GM19035 (cell line): ENCODE data around the gene GABBR2.
"Not testable (repeated sequence)": the region's sequence is repeated elsewhere in the genome, so short reads cannot be mapped to it uniquely, and the experiment has no call there.

ENCODE experiments used
- ATAC-seq: cut with Tn5 transposase; IDR thresholded peaks from one replicate; pipeline ENCODE4 v1.9.1; 2021; ENCODE audit not compliant: unreplicated experiment

The GABBR2 gene

DNA sequence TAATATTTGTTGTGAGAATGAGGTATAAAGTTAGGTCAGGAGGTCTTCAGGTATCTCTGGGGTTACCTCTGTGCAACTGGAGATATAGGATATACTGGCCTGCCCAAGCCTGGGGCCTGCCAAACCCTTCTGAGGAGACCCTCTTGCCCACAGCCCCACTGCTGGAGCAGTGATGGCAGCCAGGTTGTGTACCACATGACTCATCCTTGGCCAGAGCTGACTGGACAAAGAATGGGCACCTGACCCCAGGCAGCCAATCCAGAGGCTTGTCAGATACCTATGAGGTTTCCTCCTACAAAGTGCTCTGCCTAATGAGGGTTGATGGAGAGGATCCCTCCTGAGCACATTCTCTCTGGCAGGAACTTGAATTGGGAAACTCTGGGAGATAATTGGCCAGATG lies 397.2 kb downstream of the GABBR2 start:
- ATAC-seq = no peak

DNA sequence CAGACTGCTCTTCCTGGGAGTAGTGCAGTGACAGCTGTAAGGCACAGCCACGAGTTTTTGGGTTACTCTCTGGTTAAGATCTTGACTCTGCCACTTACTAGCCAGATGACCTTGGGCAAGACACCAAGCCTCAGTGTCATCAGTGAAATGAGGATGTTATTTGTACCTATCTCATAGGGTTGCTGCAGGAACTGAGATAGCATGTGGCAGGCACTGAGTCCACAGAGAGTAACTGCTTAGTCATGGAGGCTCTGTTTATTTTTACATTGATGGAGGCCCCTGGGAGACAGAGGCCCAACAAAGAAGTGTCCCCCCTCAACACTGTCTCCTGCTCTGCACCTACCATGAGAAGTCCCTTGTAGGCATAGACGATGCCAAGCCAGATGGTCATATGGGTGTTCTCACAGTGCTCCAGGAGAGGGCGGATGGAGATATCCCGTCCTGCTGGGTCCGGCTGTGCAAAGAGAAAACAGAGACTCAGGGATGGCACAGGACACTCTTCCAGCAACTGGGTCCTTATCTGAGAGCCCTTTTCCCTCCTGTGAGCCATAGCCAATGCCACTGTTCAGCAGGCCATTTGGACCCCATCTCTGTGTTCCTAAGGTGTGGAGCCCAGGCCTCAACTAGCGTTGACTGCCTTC lies 397.9 kb downstream of the GABBR2 start:
- no peak for ATAC-seq

DNA sequence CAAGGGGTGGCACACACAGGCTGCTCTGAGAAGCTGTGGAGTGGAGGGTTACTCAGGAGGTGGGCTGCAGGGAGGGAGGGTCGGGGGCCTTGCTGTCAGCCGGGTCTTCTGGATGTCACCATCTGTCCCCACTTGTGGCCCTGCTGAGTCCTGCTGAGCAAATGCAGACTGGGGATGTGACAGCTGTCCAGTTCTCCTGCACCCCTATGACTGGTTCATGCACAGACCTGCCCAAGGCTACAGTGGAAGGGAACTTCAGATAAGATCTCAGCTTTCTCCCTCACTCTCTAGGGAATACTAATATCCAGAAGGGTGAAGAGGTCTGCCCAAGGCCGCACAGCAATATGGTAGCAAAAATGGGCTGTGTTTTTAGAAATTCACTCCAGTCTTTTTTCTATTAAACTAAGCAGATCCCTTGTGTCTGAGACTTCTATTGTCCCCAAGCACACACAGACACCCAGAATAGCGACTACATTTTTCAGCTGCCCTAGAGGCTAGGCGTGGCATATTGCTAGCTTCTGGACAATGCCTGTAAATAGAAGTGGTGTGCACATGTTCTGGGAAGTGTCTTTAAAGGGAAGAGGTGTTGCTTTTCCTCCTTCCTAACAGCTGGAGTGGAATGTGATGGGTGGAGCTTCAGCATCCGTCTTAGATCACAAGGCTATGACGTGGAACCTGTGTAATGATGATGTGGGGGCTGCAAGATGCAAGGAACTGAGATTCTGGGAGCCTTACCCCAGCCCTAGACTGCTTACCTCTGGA lies 402.2 kb downstream of the GABBR2 start:
- no peak for ATAC-seq

DNA sequence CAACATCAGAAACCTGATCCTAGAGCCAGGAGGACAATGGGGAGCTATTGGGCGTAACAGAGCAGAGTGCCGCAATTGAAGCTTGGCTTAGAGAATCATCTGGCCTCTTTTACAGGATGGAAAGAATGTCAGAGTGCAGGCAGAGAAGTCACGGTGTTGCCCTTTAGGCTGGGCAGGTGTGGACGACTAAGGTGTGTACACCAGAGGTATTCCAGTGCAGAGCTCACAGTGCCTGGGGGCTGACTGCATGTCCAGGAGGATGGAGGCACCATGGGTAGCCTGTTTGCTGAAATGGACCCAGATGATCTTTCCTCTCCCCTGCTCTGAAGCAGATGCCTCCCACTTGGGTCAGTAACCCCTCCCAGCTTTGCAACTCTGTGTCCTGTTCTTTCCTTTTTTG lies 404.4 kb downstream of the GABBR2 start:
- no peak for ATAC-seq

DNA sequence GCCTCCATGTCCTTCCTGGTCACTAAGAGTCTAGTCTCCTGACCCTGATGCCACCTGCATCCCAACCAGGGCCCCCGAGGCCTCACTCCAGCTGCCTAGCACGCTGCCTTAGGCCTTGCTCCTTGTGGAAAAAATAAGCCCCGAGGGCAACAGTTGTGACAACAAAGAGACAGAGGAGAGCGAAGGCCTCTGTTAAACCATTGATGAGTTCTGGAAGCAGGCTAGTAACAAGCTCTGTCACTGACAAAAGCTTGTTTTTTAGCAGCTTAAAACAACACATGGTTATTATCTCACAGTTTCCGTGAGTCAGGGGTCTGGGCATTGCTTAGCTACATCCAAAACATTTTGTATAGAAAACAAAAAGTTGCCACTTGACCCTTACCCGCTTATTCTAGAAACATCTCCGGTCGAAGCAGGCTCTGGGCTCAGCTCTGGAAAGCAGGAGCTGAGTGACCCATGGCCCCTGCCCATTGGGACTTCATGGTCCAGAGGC lies 405.1 kb downstream of the GABBR2 start:
- no peak for ATAC-seq

DNA sequence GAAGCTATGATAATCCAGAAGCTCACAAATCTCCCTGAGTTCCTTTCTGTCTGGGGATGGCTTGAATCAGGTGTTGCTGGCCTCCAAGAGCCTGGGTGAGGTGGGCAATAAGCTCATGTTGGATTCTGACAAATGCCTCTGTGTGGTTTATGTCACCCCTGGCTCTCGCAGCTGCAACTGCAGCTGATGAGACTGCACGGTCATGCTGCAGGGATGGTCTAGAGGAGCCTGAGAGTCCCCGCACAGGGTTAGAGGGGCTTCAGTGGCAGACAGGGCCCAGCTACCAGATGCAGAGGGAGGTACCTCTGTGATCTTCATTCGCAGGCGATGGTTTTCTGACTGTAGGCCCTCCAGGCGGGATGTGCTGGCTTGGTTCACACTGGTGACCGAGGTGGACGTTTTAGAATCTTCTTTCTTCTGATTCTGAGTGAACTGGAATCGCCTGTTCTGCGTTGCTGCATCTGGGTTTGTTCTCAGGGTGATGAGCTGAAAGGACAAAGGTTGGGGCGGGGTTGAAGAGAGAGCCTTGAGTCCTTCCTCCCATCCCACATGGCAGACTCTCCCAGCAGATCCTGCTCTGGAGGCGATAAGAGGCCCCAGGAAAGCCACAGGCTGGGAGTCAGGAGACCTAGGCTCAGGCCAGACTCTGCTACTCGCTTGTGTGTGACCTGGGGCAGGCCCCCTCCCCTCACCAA lies 405.6 kb downstream of the GABBR2 start:
- no peak for ATAC-seq

DNA sequence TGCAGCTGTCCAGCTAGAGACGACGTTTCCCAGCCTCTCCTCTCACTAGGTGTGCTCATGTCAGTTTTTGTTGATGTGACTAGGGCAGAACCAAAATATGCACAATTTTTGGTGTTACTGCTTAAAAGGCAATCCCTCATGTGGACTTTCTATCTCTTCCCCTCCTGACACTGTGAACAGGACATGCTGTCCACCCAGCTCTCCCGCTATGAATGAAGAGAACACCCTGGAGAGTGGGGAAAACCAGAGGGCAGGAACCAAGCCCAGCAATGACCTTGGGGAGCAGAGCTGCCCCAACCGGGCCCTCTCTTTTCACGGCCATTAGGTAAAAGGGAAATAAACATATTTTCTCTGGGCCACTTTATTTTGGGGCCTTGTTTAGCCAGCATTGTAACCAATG lies 406.6 kb downstream of the GABBR2 start:
- ATAC-seq = no peak

DNA sequence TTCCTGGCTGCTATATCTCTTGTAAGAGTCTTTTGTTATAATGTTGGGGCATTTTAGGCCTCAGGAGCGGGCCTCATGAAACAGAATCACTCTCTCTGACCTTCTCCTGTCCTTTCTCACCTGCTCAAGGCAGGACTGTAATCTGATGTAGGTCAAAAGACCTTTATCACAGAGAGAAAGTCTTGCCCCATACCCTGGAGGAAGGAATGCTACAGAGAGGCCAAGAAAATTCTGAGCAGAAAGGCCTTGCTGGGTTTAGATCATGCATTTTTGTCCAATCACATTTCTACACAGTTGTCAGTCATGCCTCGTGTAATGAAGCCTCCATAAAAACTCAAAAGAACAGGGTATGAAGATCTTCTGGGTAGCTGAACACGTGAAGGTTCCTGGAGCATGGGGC lies 408.1 kb downstream of the GABBR2 start:
- no peak for ATAC-seq

DNA sequence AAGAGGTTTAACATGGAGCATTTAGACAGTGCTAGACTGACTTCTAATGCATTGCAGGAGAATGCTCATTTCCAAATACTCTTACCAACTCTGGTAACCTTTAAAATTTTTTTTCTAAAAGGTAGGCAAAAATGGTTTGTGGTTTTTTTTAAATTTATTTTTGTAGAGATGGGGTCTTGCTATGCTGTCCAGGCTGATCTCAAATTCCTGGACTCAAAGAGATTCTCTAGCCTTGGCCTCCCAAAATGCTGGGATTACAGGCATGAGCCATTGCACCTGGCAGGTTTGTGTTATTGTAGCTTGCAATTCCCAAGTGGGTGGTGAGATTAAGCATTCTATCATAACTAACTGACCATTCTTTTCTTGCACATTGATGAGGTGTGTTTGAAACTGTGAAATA lies 410.3 kb downstream of the GABBR2 start:
- ATAC-seq = no peak

DNA sequence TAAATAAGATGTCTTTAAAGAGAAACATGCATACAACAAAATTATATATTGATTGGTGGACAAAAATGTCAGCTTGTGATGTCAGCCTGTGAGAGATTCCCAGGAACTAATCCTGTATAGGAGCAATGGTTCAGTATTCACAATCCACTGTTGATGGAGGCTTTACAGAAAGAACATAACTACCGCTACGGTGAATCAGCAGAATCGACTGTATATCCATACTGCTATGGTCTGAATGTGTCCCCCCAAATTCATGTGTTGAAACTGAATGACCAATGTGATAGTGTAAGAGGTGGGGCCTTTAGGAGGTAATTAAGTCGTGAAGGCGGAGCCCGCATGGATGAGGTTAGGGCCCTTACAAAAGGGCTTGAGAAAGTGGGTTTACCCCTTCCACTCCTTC lies 412.9 kb downstream of the GABBR2 start:
- ATAC-seq = no peak

DNA sequence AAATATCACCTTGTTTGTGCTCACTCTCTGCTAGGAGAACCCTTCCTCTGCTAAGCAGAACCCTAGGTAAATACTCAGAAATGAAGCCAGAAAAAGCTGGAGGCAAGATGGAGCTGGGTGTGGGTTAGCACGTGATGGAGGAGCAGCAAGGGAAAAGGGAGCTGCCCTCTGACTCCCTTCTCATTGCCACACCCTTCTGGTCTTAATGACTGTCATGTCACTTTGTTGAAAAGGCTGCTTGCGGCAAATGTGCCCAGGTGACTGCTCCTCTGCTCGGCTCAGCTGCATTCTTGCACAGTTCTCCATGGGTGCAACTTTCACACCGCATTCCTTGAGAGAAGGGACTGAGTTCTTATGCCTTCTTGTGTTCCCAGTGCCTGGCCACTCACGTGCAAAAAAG lies 416.9 kb downstream of the GABBR2 start:
- no peak for ATAC-seq

DNA sequence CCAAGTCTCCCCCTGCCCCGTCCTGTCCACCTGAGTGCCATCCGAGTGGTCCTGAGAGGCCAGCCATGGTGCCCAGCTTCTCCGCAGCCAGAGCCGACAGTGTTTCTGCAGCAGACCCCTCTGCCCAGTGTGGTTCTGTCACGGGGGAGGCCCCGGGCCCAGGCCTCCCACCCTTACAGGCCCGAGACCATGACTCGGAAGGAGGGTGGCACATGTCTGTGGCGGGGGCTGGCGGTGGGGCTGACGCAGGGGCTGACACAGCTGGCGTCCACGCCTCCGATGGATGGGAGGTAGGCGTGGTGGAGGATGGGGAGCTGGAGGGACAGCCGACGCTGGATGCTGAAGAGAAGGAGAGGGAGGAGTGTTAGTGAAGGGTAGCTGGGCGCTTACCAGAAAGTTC lies 418.3 kb downstream of the GABBR2 start:
- ATAC-seq = no peak

DNA sequence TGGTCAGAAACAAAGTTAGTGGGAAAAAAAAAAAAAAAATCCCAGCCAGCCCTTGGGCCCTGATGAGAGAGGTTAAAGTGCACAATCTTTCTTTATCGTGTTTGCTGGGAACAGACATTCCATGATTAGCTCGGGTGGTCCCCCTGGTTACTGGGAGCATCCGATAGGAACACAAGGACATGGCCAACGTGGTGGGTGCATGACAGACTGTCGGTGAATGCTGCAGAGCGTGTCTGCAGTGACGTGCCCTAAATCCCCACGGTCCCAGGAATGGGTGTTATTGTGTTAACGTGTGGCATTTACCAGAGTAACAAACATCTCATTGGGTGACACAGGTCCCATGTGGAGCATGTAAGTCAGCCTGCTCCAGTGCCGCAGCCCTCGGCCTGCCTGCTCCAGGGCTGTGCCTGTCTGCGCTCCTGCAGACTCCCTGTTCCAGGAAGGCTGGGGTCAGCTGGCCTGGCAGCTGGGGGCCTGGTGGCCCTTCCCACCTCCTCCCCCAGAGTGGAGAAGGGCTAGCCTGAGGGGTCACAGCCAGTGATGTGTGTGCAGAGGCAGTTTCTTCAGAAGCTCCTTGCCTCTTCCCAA lies 419.0 kb downstream of the GABBR2 start:
- no peak for ATAC-seq

DNA sequence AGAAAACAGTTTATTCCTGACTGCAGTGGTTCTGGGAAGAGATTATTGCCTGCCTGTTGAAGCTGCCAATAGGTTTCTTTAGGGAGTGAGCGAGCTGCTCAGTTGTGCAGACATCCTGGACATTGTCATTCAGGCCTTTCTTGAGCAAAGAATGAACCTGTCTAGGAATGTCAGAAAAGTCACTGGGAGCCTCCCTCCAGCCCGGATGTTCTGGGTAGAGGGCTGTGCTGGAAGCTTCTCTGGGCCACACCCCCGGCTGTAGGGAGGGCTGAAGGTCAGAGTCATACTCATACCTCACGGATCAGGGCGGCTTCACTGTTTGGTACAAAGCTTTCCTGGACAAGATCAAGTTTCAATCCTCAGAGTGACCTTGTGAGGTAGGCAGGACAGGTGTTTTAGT lies 419.9 kb downstream of the GABBR2 start:
- ATAC-seq = no peak

DNA sequence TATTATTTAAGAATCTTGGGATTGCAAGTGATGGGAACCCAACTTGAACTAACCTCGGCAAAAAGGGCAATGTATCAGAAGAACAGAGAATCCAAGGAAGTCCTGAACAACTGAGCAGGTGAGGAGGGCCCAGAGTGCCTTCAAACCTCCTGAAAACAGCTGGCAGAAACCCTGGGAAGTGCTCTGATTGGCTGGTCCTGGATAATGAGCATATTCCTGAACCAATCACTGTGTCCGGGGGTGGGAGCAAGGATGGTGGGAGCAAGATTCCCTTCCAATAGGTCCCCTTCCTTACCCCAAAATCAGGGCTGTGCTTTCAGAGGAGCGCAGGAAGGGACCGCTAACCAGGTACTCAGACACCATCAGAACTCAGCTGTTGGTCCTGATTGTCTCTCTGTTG lies 421.4 kb downstream of the GABBR2 start:
- no peak for ATAC-seq

DNA sequence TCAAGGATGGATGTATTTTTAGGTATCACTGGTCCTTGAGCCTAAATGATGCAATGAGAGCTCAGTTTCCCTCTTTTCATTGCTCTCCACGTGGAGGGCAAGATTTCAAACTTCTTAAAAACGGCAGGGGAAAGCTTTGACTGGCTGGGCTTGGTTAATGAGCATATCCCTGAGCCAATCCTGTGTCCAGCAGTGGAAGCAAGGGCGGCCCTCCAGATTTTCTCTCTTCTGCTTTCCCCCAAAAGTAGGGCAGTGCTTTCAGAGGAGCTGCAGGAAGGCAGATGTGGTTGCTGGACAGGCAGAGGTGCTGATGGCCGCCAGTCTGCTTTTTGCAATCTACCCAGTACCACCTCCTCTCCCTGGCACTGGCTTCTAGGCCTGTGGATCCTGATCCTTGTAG lies 423.3 kb downstream of the GABBR2 start:
- ATAC-seq = no peak

DNA sequence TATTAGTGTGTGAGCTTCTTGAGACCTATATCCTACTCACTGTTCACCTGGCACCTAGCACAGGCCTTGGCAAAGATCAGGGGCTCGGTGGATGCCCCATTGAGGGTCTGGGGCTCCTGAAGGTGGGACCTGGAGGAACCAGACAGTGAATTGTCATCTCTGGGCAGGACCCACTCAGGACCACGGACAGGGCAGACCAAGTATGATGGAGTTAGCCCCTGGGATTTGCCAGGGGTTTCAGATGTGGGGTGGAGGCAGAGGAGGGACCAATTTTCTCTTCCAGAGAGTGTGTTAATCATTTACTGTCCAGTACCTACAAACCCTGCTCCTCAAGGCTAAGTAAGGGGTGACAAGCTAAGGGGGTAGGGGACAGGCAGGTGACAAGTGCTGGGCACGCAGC lies 424.0 kb downstream of the GABBR2 start:
- no peak for ATAC-seq

DNA sequence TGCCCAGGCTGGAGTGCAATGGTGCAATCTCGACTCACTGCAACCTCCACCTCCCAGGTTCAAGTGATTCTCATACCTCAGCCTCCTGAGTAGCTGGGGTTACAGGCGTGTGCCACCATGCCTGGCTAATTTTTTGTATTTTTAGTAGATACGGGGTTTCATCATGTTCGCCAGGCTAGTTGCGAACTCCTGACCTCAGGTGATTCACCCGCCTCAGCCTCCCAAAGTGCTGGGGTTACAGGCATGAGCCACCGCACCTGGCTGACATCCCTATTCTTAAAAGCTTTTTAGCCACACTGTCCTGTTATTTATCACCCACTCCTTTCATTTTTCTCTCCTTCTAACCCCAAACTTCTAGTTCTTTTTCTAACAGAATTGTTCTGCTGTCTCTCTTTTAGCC lies 425.6 kb downstream of the GABBR2 start:
- ATAC-seq = not testable (repeated sequence)

DNA sequence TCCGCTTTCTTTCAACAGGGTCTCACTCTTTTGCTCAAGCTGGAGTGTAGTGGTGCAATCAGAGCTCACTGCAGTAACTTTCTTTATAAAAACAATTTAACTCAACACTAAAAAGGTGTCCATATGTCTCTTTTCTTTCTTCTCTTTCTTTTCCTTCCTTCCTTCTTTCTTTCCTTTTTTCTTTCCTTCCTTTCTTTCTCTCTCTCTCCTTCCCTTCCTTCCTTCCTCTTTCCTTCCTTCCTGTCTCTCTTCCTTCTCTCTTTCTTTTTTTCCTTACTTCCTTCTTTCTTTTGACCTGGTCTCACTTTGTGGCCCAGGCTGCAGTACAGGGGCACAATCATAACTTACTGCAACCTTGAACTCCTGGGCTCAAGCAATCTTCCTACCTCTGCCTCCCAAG lies 427.5 kb downstream of the GABBR2 start:
- no peak for ATAC-seq

DNA sequence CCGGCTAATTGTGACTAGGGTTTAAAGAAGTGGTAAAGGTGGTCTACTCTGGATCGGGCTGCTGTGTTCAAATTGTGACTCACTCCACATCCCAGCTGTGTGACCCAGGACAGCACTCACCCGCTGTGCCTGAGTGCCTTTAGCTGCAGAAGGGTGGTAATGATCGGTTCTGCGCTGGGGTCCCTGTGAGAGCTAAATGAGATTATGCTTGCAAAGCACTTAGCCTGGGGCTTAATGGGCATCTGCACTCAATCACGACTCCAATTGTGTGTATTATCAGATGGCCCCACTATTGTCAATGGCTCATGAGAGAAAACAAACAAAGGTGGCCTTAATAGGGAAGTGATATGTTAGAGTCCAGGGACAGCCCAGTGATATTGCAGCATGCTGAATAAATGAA lies 428.2 kb downstream of the GABBR2 start:
- no peak for ATAC-seq

DNA sequence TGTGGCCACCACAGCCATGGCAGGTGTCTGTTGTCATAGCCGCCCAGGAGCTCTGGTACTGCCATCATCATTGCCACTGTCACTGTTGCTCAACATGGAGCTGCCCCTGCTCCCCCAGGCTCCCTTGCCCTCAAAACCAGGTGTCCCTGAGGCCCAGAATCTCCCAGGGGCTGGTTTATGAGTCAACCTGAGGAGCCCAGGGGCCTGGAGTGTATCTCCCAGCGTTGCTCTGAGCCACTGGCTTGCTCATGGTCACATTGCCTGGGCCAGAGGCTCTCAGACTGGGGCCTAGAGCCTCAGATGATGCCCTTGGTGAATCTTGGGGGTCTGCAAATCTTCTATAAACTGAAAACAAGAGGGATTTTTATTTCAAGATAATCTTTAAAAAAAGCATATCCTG lies 428.6 kb downstream of the GABBR2 start:
- no peak for ATAC-seq
